HG03575 (cell line): ENCODE results near the gene DEF6.
"Not testable (repeated sequence)": the region's sequence is repeated elsewhere in the genome, so short reads cannot be mapped to it uniquely, and the experiment has no call there.

Source experiments
- ATAC-seq: cut with Tn5 transposase; IDR thresholded peaks from one replicate; pipeline ENCODE4 v1.9.1; 2021; ENCODE audit not compliant: unreplicated experiment, insufficient number of reproducible peaks, low FRiP score; ENCODE audit errors: extremely low read depth

DEF6 gene

DNA sequence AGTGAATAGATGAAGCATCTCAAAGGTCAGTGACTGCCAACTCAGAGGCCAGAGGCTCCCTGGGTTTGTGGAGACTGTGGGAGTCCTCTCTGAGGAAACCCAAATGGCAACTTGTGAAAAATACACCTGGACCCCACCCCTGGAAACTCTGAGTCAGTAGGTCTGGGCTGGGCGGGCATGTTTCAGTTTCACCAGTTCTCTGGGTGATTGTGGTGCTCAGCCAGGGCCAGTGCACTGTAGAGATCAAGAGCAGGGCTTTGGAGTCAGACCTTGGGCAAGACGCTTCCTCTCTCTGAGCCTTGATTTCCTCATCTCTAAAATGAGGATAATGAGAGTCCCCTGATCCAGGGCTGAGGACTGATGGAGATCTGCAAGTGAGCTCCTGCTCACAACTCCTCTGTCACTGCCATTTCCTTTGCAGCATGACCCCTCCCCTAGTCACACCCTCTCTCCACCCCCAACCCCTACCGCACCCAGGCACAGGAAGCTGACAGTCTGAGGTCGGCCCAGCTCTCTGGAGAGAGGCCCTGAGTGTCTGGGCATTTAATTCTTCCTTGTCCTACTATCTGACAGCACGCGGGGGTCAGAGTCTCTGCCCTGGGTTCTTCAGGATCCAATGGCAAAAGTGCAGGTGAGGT is 5.1 kb downstream of the DEF6 start:
- peak; percentile 39 for ATAC-seq

- no peak for ATAC-seq
Observed at GRCh38 chr6:35304299-35304698, 6.7 kb downstream of the DEF6 start.

DNA sequence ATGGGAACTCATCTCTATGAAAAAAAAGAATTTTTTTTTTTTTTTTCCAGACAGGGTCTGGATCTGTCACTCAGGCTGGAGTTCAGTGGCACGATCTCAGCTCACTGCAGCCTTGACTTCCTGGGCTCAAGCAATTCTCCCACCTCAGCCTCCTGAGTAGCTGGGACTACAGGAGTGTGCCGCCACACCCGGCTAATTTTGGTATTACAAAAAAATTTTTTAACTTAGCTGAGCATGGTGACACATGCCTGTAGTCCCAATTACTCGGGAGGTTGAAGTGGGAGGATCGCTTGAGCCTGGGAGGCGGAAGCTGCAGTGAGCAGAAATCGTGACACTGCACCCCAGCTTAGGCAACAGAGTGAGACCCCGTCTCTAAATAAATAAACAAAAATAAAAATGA is 7.5 kb downstream of the DEF6 start:
- ATAC-seq, result no peak

DNA sequence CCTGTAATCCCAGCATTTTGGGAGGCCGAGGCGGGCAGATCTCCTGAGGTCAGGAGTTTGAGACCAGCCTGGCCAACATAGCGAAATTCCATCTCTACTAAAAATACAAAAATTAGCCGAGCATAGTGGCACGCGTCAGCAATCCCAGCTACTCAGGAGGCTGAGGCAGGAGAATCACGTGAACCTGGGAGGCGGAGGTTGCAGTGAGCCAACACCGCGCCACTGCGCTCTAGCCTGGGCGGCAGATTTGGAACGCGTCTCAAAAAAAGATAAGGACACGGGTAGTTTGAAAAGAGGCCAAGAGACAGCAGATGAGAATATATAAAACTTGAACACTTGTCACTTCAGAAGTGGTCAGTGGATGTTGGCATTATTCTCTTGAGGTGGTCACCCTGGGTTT is 9.5 kb downstream of the DEF6 start:
- not testable (repeated sequence) for ATAC-seq

DNA sequence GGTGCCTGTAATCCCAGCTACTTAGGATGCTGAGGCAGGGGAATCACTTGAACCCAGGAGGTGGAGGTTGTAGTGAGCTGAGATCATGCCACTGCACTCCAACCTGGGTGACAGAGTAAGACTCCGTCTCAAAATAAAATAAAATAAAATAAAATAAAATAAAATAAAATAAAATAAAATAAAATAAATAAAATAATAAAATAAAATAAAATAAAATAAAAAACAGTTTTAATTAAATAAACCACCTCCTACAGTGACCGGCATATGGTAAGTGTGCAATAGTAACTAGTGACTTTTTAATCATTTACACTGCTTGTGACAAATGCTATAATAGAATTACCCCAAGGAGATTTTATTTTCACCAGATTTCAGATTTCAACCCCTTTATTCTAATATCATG is 10.9 kb downstream of the DEF6 start:
- ATAC-seq, result not testable (repeated sequence)

- no peak for ATAC-seq
Observed at GRCh38 chr6:35309611-35310264, 12.1 kb downstream of the DEF6 start.

- no peak for ATAC-seq
Observed at GRCh38 chr6:35310265-35310831, 12.7 kb downstream of the DEF6 start.

- ATAC-seq, result no peak
Observed at GRCh38 chr6:35311390-35312075, 13.9 kb downstream of the DEF6 start.

DNA sequence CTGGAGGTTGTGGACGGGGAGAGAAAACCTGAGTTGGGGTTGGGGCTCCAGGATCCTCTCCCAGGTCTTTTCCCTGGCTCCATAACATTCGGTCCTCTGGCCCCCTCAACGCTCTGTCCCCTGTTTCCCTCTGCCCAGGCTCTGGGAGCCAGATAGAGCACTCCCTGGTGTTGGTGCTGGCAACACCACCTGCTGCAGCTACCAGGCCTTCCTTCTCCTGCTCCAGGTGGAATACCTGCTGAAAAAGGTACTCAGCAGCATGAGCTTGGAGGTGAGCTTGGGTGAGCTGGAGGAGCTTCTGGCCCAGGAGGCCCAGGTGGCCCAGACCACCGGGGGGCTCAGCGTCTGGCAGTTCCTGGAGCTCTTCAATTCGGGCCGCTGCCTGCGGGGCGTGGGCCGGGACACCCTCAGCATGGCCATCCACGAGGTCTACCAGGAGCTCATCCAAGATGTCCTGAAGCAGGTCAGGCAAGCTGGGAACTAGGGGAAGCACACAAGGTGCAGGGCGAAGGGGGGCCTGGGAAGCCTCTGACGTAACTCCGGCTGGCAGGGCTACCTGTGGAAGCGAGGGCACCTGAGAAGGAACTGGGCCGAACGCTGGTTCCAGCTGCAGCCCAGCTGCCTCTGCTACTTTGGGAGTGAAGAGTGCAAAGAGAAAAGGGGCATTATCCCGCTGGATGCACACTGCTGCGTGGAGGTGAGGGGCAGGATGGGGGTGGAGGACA is 14.6 kb downstream of the DEF6 start:
- no peak for ATAC-seq

DNA sequence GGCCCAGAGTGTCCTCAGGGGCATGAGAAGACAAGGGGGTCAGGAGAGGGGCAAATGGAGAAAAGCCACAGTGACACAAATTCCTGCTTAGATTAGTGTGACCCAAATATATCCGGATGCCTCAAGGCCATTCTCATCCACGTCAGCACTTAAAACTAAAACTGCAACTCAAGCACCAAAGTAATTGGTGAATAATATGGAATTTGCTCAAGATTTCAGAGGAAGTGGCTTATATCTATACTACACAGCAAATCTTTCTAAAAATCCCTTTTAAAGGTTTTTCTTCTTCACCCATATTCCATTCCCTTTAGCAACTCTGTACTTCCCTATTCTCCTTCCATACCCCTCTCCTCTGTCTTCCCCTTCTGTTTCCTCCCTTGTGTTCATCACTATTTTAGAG is 15.2 kb downstream of the DEF6 start:
- no peak for ATAC-seq

DNA sequence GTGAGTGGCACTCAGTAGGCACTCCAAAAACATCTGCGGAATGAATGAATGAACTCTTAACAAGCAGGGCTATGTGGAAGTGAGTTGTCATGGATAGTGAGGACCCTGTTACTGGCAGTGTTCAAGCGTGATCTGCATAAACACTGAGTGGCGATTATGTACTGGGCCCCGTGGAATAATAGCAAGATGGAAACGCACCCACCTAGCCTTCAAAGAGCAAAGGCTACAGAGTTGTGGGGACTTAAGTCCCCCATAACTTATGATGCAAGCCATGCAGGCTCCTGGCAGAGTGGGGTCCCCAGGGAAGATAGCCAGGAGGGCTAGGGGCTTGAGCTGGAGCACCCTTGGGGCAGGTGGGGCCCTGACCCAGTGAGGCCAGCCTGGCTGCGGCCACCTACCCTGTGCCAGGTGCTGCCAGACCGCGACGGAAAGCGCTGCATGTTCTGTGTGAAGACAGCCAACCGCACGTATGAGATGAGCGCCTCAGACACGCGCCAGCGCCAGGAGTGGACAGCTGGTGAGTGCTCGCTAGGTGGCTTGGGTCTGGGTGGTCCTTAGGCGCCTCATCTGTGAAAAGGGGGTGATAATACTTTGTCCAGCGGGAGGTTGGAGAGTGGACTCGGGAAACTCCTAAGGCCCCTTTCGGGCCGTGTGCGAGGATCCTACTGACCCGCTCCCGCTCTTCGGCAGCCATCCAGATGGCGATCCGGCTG is 20.0 kb downstream of the DEF6 start:
- ATAC-seq, result no peak

- no peak for ATAC-seq
Observed at GRCh38 chr6:35318196-35319171, 20.9 kb downstream of the DEF6 start.

GRCh38 chr6:35319346-35320030 is 21.9 kb downstream of the DEF6 start:
- no peak for ATAC-seq

GRCh38 chr6:35320031-35320410 is 22.4 kb downstream of the DEF6 start:
- no peak for ATAC-seq

GRCh38 chr6:35321091-35321490 is 23.5 kb downstream of the DEF6 start:
- ATAC-seq, result no peak

- ATAC-seq, result no peak
Observed at GRCh38 chr6:35327349-35328027, 29.9 kb downstream of the DEF6 start.
